Astrocyte of the cerebellum (primary cell): ENCODE results near the gene KCND3.

Experiments used
- DNase-seq: peaks from one replicate; pipeline ENCODE4 v3.0.0-alpha.2; 2011; ENCODE audit warnings: low read depth
- H3K4me3 ChIP-seq: 2 replicates; pipeline ENCODE4 v1.5.1; 2011; ENCODE audit warnings: mild to moderate bottlenecking, low read depth, low read length, moderate library complexity
- in situ Hi-C: cut with HindIII; loops from 2 replicates; pipeline ENCODE4 v1.10.0; 2017; ENCODE audit warnings: low sequenced_read_pairs
- TF ChIP-seq, protein P1 (sequence below): IDR thresholded peaks from 2 replicates; pipeline ENCODE4 v1.5.1; 2012; ENCODE audit warnings: low read length, low read depth, moderate library complexity, mild to moderate bottlenecking; ENCODE audit errors: missing control alignments

KCND3 gene

GRCh38 chr1:111786669-111787207 is 202.7 kb downstream of the KCND3 start:
- in situ Hi-C loops, result no loop called here
- TF ChIP-seq, protein P1, sequence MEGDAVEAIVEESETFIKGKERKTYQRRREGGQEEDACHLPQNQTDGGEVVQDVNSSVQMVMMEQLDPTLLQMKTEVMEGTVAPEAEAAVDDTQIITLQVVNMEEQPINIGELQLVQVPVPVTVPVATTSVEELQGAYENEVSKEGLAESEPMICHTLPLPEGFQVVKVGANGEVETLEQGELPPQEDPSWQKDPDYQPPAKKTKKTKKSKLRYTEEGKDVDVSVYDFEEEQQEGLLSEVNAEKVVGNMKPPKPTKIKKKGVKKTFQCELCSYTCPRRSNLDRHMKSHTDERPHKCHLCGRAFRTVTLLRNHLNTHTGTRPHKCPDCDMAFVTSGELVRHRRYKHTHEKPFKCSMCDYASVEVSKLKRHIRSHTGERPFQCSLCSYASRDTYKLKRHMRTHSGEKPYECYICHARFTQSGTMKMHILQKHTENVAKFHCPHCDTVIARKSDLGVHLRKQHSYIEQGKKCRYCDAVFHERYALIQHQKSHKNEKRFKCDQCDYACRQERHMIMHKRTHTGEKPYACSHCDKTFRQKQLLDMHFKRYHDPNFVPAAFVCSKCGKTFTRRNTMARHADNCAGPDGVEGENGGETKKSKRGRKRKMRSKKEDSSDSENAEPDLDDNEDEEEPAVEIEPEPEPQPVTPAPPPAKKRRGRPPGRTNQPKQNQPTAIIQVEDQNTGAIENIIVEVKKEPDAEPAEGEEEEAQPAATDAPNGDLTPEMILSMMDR, result no peak
- DNase-seq, result no peak
- no peak overlapping the region for H3K4me3 ChIP-seq

DNA sequence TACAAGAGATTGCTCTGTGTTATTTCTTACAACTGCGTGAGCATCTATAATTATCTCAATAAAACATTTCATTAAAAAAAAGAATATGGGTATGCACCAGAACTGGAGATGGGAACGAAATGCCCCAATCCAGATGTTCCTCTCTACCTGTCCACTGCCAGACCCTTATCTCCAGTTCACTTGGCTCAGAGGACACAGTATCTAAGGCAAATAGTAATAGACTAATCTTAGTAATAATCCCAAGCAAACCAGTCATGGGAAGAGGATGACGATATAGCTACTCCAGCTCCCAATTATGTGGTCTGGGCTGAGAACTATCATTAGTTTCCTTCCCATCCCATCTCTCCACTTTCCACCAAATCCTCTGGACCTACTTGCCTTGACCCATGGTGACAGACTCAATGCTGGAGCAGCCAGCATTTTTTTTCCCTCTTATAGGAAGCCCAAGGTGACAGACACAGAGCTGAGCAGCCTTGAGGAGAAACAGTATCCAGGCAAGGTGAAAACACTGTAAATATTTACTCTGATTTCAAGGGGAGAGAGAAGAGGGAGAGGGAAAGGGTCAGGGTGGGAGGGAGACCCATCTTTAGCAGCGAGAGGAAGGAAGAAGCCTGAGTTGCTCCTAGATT is 205.1 kb downstream of the KCND3 start:
- no peak for DNase-seq
- in situ Hi-C loops, result no loop called here
- TF ChIP-seq, protein P1, result no peak

GRCh38 chr1:111779546-111779945 is 209.9 kb downstream of the KCND3 start:
- TF ChIP-seq, protein P1, result no peak

More for the DNA sequence above, 205.1 kb downstream of the KCND3 start:
- H3K4me3 ChIP-seq, result no peak overlapping the region

GRCh38 chr1:111778541-111779051 is 210.9 kb downstream of the KCND3 start:
- in situ Hi-C loops, result no loop called here
- no peak for DNase-seq
- TF ChIP-seq, protein P1, result no peak
- no peak overlapping the region for H3K4me3 ChIP-seq

More at GRCh38 chr1:111779546-111779945, 209.9 kb downstream of the KCND3 start:
- no peak overlapping the region for H3K4me3 ChIP-seq
- in situ Hi-C loops, result no loop called here
- no peak for DNase-seq

DNA sequence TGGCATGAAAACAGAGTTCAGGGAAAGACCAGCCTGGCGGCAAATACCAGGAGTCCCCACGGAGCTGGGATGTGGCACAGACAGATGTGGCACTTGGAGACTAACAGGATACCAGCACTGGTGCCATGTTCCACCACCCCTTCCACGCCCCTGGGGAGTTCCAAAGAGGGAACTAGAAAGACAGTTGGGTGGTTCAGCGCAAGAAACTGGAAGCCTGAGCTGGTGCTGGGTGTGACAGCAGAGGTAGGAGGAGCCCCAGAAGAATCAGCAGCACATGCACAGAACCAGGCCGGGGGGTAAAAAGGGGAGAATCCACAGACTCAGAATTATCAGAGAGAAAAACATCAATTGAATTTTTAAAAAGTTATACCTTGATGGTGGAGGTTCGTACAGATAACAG is 211.4 kb downstream of the KCND3 start:
- in situ Hi-C loops, result no loop called here
- TF ChIP-seq, protein P1, result no peak
- no peak for DNase-seq
- no peak overlapping the region for H3K4me3 ChIP-seq

- in situ Hi-C loops, result no loop called here
- no peak for DNase-seq
- TF ChIP-seq, protein P1, result no peak
- no peak overlapping the region for H3K4me3 ChIP-seq
Observed at GRCh38 chr1:111777301-111777700, 212.2 kb downstream of the KCND3 start.
